ENCODE results near the gene MPZL1.
"Not testable (repeated sequence)": the region's sequence is repeated elsewhere in the genome, so short reads cannot be mapped to it uniquely, and the experiment has no call there.

MPZL1 gene

GRCh38 chr1:167781558-167781957 lies 59.8 kb downstream of the MPZL1 start:
- DNase-seq (ENCODE audit: low read depth) = no peak

DNA sequence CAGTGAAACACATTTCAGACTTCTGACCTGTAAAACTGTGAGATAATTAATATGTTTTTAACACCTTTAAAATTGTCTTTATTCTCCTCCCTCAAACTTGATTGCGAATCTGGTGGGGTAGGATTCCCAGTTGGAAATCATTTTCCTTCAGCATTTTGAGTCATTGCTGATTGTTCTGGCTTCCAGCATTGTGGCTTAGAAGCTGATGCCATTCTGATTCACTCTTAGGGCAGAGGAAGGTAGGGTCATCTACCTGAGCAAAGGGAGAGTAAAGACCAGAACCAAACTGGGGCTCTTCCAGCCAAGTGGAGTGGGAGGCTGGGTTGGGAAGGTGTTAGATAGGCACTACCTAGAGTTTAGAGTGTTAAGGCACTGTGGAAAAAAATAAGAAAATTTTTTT lies 61.2 kb downstream of the MPZL1 start:
- DNase-seq (ENCODE audit: low read depth) = no peak

DNA sequence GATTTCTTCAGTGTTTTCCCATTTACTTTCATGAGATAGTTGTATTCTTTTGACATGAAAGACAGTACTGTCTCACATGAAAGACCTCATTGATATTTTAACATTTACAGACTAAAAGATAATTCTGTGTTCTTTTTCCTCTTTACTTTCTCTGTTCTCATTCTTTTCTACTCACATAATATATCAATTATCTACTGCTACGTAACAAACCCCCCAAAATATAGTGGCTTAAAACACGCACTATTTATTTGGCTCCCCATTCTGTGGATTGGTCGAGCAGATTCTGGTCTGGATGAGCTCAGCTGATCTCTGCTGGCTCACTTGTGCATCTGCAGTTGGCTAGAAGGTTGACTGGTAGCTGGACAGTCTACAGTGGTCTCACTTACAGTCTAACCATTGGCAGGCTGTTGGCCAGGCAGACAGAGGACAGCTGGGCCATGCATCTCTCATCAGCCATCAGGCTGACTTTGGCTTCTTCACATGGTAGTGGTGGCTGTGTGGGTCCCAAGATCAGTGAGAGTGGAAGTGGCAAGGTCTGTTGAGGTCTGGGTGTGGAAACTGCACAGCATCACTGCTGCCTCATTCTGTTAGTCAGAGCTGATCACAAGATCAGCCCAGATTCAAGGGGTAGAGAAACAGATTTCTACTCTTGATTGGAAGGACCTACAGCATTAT lies 63.2 kb downstream of the MPZL1 start:
- no peak for DNase-seq (ENCODE audit: low read depth)

DNA sequence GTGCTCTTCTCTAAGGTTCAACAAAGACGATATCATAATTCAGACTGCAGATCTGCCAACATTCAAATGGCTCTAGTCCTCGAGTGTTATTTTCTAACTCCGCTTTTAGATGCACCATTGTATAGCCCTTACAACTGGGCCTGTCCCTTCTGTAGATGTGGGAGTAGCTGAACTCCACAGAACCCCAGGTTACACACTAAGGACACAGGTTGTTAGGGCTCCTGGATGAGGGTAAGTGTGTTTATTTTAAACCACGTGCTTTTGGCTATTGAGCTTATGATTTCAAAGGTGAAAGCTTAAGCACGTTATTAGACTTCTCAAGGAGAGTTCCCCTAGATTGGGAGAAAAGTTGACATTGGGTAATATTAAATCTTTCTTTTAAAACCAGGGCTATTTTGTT lies 64.7 kb downstream of the MPZL1 start:
- no peak for DNase-seq (ENCODE audit: low read depth)

GRCh38 chr1:167789501-167789900 lies 67.7 kb downstream of the MPZL1 start:
- DNase-seq (ENCODE audit: low read depth) = no peak

GRCh38 chr1:167790117-167790516 lies 68.3 kb downstream of the MPZL1 start:
- DNase-seq (ENCODE audit: low read depth) = no peak

DNA sequence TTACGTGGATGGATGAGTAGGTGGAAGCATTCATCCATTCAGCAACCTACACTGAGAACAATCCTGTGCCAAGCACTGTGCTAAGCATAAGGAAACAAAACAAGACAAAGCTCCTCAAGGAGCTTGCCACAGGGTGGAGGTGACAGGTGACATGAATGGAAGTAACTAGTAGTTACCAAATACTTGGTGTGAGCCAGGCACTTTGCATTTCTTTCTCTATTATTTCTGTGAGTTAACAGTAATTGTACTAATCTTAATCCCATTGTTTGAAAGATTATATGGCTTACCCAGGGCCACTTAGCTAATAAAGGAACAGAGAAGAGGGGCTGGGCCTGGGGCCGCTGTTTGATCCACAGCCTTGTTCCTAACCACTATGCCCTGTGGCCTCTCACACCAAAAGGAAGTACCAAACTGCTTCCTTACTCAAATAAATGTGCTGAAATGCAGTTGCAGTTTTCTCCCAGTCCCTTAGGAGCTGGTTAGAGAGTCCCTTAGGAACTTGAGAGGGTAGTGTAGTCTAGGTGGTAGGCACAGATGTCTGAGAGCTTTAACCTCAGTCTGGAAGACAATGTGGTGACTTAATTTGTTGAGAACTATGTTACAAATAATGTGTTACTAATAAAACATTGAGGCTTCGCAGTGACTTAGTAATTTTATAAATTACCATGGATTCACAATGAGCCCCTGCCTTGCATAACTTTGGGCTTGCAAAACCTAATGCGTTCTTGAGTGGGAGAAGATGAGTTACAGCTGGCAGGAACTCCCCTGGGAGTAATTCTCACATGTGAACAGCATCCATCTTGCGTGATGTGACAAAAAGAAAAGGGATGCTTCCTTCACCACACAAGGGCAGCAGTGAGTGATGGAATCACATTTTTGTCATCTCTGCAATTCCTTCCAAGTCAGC lies 69.8 kb downstream of the MPZL1 start:
- peak; percentile 87 for DNase-seq (ENCODE audit: low read depth)

DNA sequence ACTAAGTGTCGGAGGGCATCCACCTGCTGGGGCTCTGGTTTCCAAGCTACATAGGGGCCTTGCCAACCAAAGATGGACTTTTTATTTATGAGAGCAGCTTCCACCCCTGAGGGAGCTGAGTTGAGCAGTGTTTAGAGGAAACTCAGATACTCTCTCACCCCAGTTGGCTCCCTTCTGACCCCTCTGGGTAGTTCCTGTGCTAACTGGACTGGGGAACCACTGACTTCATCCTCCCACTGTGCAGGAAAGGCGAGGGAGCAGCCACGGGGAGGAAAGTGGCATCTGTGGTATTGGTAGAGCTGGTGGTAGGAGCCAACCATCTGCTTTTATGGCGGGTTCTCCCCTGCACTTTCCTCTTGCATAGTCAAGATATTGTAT lies 70.4 kb downstream of the MPZL1 start:
- DNase-seq (ENCODE audit: low read depth) = no peak

- no peak for DNase-seq (ENCODE audit: low read depth)
Observed at GRCh38 chr1:167794043-167794442, 72.3 kb downstream of the MPZL1 start.

GRCh38 chr1:167795810-167796740 lies 74.3 kb downstream of the MPZL1 start:
- DNase-seq (ENCODE audit: low read depth) = no peak

DNA sequence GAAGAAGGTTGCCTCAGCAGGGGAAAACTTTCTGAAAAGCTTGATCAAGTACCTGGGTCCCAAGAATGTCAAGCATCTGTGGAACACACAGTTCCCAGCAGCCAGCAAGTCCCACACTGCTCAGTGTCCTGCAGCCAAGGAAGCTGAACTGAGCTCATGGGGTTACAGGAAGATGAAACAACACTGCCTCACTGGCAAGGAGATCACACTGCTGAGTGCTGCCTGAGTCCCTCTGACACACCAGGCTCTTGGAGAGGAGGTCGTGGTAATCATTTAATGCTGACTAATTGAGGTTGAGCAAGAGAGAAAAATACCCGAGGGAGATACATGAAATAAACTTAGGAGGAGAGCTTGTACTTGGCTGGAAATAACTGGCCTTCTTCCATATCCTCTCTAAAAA lies 75.2 kb downstream of the MPZL1 start:
- DNase-seq (ENCODE audit: low read depth) = peak; percentile 98

DNA sequence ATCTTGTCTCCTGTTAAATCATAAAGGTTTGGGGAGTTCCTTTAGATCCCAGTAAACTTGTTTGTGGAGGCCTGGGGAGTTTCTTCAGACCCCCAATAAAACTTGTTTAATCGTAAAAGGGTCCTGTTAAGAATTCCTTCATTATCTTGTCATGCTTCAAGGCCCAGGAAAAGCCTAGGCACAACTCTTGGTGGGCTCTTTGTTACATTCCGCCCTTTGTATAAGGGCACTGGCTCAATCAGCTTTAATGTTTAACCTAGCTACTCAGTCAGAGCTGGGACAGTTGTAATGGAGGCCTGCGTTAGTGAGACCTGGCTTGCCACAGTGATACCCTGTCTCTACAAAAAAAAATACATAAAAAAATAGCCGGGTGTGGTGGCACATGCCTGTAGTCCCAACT lies 77.2 kb downstream of the MPZL1 start:
- DNase-seq (ENCODE audit: low read depth) = no peak

GRCh38 chr1:167799747-167800146 lies 78.0 kb downstream of the MPZL1 start:
- no peak for DNase-seq (ENCODE audit: low read depth)

- no peak for DNase-seq (ENCODE audit: low read depth)
Observed at GRCh38 chr1:167800251-167800650, 78.5 kb downstream of the MPZL1 start.

GRCh38 chr1:167802235-167802634 lies 80.5 kb downstream of the MPZL1 start:
- DNase-seq (ENCODE audit: low read depth) = no peak

- DNase-seq (ENCODE audit: low read depth) = peak; percentile 92
Observed at GRCh38 chr1:167803358-167804207, 81.8 kb downstream of the MPZL1 start.

- DNase-seq (ENCODE audit: low read depth) = no peak
Observed at GRCh38 chr1:167805041-167805556, 83.3 kb downstream of the MPZL1 start.

- DNase-seq (ENCODE audit: low read depth) = not testable (repeated sequence)
Observed at GRCh38 chr1:167806235-167806634, 84.5 kb downstream of the MPZL1 start.

DNA sequence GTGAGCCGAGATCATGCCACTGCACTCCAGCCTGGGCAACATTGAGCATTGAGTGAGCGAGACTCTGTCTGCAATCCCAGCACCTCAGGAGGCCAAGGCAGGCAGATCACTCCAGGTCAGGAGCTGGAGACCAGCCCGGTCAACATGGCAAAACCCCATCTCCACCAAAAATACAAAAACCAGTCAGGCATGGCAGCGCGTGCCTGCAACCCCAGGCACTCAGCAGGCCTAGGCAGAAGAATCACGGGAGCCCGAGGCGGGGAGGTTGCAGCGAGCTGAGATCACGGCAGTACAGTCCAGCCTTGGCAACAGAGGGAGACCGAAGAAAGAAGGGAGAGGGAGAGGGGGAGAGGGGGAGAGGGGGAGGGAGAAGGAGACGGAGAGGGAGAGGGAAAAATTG lies 84.9 kb downstream of the MPZL1 start:
- DNase-seq (ENCODE audit: low read depth) = not testable (repeated sequence)

DNA sequence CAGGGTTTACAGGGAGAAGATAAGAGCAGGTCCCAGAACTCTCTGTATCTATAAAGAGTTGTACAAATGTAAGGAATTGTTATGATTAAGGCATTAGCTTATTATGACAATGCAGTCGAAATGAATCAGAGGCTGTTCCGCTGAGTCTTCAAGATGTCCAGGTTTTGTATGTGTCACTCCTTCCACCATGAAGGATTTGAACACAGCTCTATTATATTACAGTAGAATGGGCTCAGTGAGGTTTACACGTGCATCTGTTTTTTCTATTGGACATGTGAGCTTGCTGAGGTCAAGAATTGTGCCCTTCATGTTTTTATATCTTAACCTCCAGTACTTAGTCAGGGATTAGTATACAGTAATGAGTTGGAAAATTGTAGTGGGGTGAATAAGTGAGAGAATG lies 86.3 kb downstream of the MPZL1 start:
- DNase-seq (ENCODE audit: low read depth) = no peak

- no peak for DNase-seq (ENCODE audit: low read depth)
Observed at GRCh38 chr1:167808690-167809089, 86.9 kb downstream of the MPZL1 start.

All from fibroblast of the conjunctiva (primary cell).